Effector memory CD4-positive, alpha-beta T cell (primary cell): ENCODE data around the gene MYL6B.
"Not testable (repeated sequence)": the region's sequence is repeated elsewhere in the genome, so short reads cannot be mapped to it uniquely, and the experiment has no call there.

Source experiments
- DNase-seq, 3 donors: peaks; one replicate each; pipeline ENCODE4 v3.0.0-alpha.2; 2020
- H3K27ac ChIP-seq: 2 replicates; pipeline ENCODE4 v1.7.0; 2013; ENCODE audit warnings: mild to moderate bottlenecking, low read length, moderate library complexity; ENCODE audit not compliant: insufficient read depth, poor library complexity, severe bottlenecking
- H3K27me3 ChIP-seq: replicated peaks from 2 replicates; pipeline ENCODE4 v1.7.0; 2013; ENCODE audit warnings: mild to moderate bottlenecking, low read length; ENCODE audit not compliant: insufficient read depth, control insufficient read depth, poor library complexity, severe bottlenecking
- H3K36me3 ChIP-seq: 2 replicates; pipeline ENCODE4 v1.7.0; 2013; ENCODE audit warnings: mild to moderate bottlenecking, low read length, moderate library complexity; ENCODE audit not compliant: control insufficient read depth, insufficient read depth
- H3K4me1 ChIP-seq: 2 replicates; pipeline ENCODE4 v1.7.0; 2013; ENCODE audit warnings: low read length, mild to moderate bottlenecking; ENCODE audit not compliant: control insufficient read depth, insufficient read depth, poor library complexity, severe bottlenecking
- H3K4me3 ChIP-seq: 2 replicates; pipeline ENCODE4 v1.7.0; 2013; ENCODE audit warnings: low read length, low read depth, mild to moderate bottlenecking; ENCODE audit not compliant: insufficient read depth, poor library complexity, severe bottlenecking
- H3K9me3 ChIP-seq: 2 replicates; pipeline ENCODE4 v1.7.0; 2013; ENCODE audit warnings: mild to moderate bottlenecking, low read length, moderate library complexity; ENCODE audit not compliant: control insufficient read depth

Gene MYL6B

DNA sequence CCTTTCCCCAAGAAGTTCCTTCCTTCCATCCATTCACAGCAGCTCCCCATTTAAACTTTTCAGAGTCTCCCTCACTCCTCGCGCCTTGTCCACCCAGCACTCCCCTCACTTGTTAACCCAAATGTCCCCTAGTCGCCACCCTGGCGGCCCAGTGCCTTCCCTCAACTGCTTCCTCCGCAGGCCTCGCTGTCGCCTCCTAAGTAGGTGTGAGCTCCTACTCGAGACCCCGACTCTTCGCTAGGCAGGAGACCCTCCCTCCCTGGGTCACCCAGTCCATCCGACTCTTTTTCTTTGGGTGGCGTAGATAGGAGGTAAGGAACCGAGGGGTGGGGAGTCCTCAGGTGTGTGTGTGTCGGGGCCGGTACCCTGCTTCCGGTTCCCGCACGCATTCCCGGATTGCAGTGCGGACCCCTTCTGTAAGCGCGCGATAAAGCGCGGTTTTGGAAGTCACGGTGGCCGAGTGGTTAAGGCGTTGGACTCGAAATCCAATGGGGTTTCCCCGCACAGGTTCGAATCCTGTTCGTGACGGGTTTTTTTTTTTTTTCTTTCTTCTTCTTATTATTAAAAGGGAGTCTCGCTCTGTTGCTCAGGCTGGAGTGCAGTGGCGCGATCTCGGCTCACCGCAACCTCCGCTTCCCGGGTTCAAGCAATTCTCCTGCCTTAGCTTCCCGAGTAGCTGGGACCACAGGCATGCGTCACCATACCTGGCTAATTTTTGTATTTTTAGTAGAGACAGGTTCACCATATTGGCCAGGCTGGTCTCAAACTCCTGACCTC, 37.7 kb downstream of the MYL6B start:
- Histone ChIP-seq H3K4me1 (peaks cover 15% of the 10 kb centered on the region), H3K36me3 (no peaks in the 10 kb centered on the region), H3K4me3 (peak overlapping the region; percentile 71), H3K27me3 (no peaks in the 10 kb centered on the region), H3K9me3 (no peaks in the 10 kb centered on the region), H3K27ac (peak overlapping the region; percentile 85)
- peak; percentile 56 to 59 (median 59) for DNase-seq

DNA sequence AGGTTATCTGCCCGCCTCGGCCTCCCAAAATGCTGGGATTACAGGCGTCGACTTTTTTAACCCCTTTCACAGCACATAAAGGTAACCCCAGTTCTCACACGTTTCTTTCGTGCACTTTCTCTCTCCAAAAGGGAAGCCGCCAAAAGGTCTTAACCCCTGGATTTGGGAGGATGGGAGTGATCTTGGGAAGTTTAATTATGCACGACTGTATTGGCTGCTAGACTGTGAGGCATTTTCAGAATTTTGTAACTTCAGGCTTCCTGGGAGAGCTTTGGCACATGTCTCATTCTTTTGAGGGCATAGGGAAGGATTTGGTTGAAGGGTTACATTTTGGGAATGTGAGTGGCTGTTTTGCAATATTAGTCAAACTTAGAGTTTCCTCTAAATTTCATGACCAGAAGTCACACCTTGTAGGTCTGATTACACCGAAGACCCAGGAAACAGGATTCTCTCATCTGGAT, 38.3 kb downstream of the MYL6B start:
- no peaks in the 10 kb centered on the region for H3K36me3 ChIP-seq
- no peak for DNase-seq
- no peaks in the 10 kb centered on the region for H3K9me3 ChIP-seq
- no peaks in the 10 kb centered on the region for H3K27me3 ChIP-seq
- peak overlapping the region; percentile 71 for H3K4me3 ChIP-seq
- peak overlapping the region; percentile 85 for H3K27ac ChIP-seq
- peaks cover 15% of the 10 kb centered on the region for H3K4me1 ChIP-seq

DNA sequence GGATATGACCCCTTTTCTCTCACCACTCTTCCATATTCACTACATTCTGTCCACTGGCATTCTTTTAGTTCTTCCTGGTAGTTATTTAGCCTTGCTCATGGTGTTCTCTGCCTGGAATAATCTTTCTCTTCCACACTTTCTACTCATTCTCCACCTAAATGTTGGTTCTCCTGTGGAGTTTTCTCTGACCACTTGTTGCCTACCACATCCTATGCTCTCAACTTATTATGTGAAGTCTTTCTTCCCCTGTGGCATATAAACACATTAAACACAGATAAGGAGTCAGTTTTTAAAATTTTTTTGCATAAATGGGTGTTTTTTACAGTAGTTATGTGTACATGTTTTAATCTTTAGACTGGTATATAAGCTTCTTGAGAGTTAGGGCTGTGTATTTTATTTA, 40.2 kb downstream of the MYL6B start:
- no peak overlapping the region for H3K4me3 ChIP-seq
- H3K27ac ChIP-seq: no peak overlapping the region
- H3K36me3 ChIP-seq: no peaks in the 10 kb centered on the region
- no peaks in the 10 kb centered on the region for H3K9me3 ChIP-seq
- DNase-seq: no peak
- peaks cover 13% of the 10 kb centered on the region for H3K4me1 ChIP-seq
- H3K27me3 ChIP-seq: no peaks in the 10 kb centered on the region

DNA sequence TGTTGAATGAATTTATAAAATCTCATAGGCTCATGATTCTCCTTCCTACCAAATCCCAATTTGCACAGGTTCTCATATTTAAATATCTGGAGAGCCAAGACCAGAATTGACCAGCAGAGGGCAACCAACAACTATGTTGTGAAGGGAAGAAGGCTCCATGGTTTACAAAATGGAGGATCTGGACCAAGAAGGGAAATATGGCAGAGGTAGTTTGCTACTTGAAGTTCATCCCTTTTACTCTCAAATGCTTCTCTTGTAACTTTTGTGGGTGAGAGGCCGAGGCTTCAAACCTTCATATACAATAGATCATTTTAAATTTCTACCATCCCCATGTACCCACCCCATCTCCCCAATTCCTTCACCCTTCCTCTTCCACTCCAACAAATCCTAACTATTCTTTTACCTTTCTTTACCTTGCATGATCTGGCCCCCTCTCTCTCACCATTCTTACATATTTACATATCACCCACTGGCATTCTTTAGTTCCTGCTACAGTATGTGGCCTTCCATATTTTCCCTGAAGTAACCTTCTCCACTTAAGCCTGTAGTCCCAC, 40.7 kb downstream of the MYL6B start:
- H3K4me1 ChIP-seq: peaks cover 7% of the 10 kb centered on the region
- H3K27me3 ChIP-seq: no peaks in the 10 kb centered on the region
- DNase-seq: peak; percentile 35 to 69 (median 36)
- H3K9me3 ChIP-seq: no peaks in the 10 kb centered on the region
- H3K27ac ChIP-seq: no peak overlapping the region
- no peak overlapping the region for H3K4me3 ChIP-seq
- no peaks in the 10 kb centered on the region for H3K36me3 ChIP-seq

DNA sequence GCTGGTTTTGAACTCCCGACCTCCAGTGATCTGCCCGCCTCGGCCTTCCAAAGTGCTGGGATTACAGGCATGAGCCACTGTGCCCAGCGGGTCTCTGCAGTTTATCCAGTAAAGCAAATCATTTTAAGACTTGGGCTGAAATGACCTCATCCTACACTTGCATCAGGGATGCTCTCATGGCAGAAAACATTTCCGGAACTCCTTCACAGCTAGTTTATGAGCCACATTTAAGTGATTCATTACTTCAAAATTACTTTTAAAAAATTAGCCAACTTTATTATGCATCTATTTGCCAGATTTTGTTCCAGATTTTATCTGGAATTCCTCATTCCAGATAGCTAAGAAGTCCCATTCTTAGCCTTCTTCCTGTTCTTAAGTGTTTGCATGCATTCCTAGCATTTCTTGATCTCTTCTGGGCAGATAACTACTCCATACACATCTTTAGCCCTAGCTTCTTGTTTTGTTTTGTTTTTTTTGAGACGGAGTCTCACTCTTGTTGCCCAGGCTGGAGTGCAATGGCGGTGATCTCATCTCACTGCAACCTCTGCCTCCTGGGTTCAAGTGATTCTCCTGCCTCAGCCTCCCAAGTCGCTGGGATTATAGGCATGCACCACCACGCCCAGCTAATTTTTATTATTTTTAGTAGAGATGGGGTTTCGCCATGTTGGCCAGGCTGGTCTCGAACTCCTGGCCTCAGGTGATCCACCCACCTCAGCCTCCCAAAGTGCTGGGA, 44.6 kb downstream of the MYL6B start:
- not testable (repeated sequence) for DNase-seq, H3K4me3 ChIP-seq, H3K4me1 ChIP-seq, H3K27ac ChIP-seq, H3K27me3 ChIP-seq, H3K36me3 ChIP-seq, H3K9me3 ChIP-seq

DNA sequence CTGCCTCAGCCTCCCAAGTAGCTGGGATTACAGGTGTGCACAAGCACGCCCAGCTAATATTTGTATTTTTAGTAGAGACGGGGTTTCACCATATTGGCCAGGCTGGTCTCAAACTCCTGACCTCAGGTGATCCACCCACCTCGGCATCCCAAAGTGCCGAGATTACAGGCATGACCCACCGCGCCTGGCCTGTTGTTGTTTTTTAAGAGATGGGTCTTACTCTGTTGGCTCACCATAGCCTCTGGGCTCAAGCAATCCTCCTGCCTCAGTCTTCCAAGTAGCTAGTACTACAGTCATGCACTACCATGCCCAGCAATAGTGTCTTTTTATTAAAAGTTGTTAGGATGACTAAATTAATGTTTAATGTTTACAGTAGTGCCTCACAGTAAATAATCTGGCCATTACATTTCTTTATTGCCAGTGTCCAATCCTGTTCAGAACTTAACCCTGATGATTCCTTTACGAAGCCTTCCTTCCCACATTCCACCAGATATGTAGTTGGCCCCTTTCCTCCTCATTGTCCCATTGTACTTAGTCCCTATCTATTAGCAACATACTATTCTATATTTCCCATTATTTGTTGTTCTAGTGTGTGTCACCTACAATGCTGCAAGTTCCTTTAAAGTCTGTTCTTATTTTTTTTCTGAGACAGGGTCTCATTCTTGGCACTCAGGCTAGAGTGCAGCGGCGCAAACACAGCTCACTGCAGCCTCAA, 45.7 kb downstream of the MYL6B start:
- no peak for DNase-seq
- Histone ChIP-seq H3K4me3 (no peak overlapping the region), H3K27me3 (no peaks in the 10 kb centered on the region), H3K9me3 (no peaks in the 10 kb centered on the region), H3K36me3 (no peaks in the 10 kb centered on the region), H3K27ac (no peak overlapping the region), H3K4me1 (no peaks in the 10 kb centered on the region)

DNA sequence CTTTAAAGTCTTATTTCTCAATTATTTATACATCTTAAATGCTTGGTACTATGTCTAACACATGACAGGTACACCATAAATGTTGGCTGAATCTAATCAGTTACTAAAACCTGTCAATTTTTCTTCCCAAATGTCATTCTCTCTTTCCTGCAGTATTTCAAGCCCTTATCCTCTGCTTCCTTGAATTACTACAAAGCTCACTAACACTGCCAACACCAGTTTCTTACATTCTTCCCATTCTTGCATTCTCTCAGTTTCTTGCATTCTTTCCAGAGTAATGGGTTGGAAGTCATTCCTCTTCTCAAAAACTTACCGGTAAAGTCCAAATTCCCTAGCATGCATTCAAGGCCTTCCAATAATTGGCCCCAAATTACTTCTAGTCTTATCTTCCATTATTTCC, 46.4 kb downstream of the MYL6B start:
- Histone ChIP-seq H3K9me3 (no peaks in the 10 kb centered on the region), H3K4me1 (no peaks in the 10 kb centered on the region), H3K27me3 (no peaks in the 10 kb centered on the region), H3K4me3 (no peak overlapping the region), H3K36me3 (no peaks in the 10 kb centered on the region), H3K27ac (no peak overlapping the region)
- DNase-seq: no peak

DNA sequence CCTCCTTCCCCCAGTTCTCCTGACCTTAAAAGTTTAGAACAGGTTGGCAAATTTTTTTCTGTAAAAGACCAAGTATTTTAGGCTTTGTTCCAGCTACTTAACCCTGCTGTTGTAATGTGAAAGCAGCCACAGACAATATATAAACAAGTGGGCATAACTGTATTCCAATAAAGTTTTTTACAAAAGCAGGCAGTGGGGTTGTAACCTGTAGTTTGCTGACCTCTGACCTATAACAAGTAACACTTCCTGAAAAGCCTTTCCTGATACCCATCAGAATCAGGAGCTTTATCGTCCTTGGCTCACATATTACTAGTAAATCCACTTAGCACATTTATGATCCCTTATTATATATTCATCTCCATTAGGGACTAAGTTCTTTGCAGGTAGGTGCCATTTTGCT, 50.0 kb downstream of the MYL6B start:
- Histone ChIP-seq H3K4me1 (no peaks in the 10 kb centered on the region), H3K27me3 (no peaks in the 10 kb centered on the region), H3K9me3 (no peaks in the 10 kb centered on the region), H3K27ac (no peak overlapping the region), H3K36me3 (peaks cover 22% of the 10 kb centered on the region), H3K4me3 (no peak overlapping the region)
- no peak for DNase-seq

DNA sequence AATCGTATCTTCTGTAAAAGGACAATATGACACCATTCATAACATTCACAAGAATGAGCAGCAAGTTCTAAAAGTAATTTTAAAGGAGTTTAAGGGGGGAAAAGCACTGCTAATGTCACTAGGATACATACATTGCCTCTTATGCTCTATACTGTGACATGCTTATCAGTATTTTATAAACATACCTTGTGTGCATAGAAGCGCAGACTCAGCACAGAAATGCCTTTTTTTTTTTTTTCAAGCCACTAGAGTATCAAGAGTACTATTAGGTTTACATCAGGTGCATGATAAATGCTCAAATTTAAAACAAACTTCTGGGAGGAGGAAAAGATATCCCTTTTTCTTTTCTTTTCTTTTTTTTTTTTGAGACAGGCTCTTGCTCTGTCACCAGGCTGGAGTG, 50.5 kb downstream of the MYL6B start:
- no peak overlapping the region for H3K27ac ChIP-seq
- DNase-seq: no peak
- H3K27me3 ChIP-seq: no peaks in the 10 kb centered on the region
- H3K9me3 ChIP-seq: no peaks in the 10 kb centered on the region
- H3K4me1 ChIP-seq: no peaks in the 10 kb centered on the region
- H3K4me3 ChIP-seq: no peak overlapping the region
- peaks cover 27% of the 10 kb centered on the region for H3K36me3 ChIP-seq
